Parietal lobe (tissue), 1 donor: ENCODE data around the gene DDX10. TPM values are rescaled to one million over a fixed set of nuclear protein-coding genes. Genes with fewer than 3 reads are reported as not detected.

Experiments used
- total RNA-seq: library from RNA; depleted of rRNA; stranded (reverse); fragments of >200 nt; gene quantifications from one replicate; pipeline ENCODE4 v1.2.3, GENCODE V29; 2014

The DDX10 gene
- total RNA-seq, result 24.4 TPM

DNA sequence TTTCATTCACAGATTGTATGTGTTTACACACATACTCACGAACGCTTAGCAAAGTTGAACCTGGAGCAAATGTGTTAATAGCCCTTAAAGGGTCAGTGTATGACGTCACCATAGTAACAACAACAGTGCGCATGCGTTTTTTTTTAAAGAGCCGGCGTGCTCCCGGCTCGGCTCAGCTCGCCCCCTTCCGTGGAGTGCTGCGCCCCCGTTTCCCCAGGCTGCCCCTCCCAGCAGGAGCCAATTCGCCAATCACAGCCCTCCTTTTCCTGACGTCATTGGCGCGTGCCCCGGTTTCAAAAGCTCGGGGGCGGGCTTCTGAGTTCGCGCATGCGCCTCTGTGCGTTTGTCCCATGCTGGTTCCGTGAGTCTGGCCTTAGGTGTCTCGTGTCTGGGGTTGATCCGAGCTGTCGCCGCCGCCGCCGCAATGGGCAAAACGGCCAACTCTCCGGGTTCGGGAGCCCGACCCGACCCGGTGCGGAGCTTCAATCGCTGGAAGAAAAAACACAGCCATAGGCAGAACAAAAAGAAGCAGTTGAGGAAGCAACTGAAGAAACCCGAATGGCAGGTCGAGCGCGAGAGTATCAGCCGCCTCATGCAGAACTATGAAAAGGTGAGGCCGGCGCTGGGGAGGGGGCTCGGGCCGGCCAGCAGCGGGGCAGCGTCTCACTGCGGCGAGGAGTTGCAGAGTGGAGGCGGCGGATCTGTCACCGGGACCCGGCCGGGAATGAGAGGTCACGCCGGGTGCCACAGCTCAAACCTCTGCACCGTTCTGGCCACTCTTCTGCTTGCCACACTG, at the start of gene DDX10:
TSS of gene DDX10 (plus strand) at position 340 of the 796 bp plus-strand sequence. CDS start at position 425, 85 bp downstream.

Other genes with a start within 250 kb of the DDX10 start
- 1.6 TPM for gene C11orf65, start 197.5 kb upstream of the DDX10 start, total RNA-seq
- gene POGLUT3, start 166.7 kb upstream of the DDX10 start, total RNA-seq, result 6.3 TPM
- 0.94 TPM for gene EXPH5, start 71.3 kb upstream of the DDX10 start, total RNA-seq